AG09309 (cell line): ENCODE data around the gene ME1.

Experiments used
- DNase-seq: peaks from one replicate; pipeline ENCODE4 v3.0.0-alpha.2; 2010; ENCODE audit warnings: low read depth
- H3K4me3 ChIP-seq: 2 replicates; pipeline ENCODE4 v1.5.1; 2011; ENCODE audit warnings: mild to moderate bottlenecking, low read depth, low read length, moderate library complexity; ENCODE audit not compliant: control insufficient read depth
- CTCF ChIP-seq: IDR thresholded peaks from 2 replicates; pipeline ENCODE4 v1.5.1; 2011; ENCODE audit warnings: mild to moderate bottlenecking, low read depth, low read length, inconsistent platforms; ENCODE audit not compliant: insufficient read depth, control insufficient read depth; ENCODE audit errors: missing control alignments

The ME1 gene

GRCh38 chr6:83226517-83226916 lies 204.3 kb downstream of the ME1 start:
- no peak for TF ChIP-seq CTCF
- no peak for DNase-seq
- no peak overlapping the region for H3K4me3 ChIP-seq

GRCh38 chr6:83221889-83222479 lies 208.9 kb downstream of the ME1 start:
- peak; percentile 41 for TF ChIP-seq CTCF
- no peak for DNase-seq

GRCh38 chr6:83221276-83221675 lies 209.6 kb downstream of the ME1 start:
- DNase-seq: no peak
- no peak overlapping the region for H3K4me3 ChIP-seq
- no peak for TF ChIP-seq CTCF

More at GRCh38 chr6:83221889-83222479, 208.9 kb downstream of the ME1 start:
- no peak overlapping the region for H3K4me3 ChIP-seq

- no peak for DNase-seq
- no peak overlapping the region for H3K4me3 ChIP-seq
- TF ChIP-seq CTCF: no peak
Observed at GRCh38 chr6:83220121-83220520, 210.7 kb downstream of the ME1 start.

GRCh38 chr6:83218646-83219045 lies 212.2 kb downstream of the ME1 start:
- TF ChIP-seq CTCF: no peak
- no peak overlapping the region for H3K4me3 ChIP-seq
- no peak for DNase-seq

- no peak overlapping the region for H3K4me3 ChIP-seq
- no peak for TF ChIP-seq CTCF
- DNase-seq: no peak
Observed at GRCh38 chr6:83216806-83217205, 214.0 kb downstream of the ME1 start.
